Prostate gland (tissue), 2 donors: ENCODE results near the gene NEURL1B. TPM values are rescaled to one million over a fixed set of nuclear protein-coding genes. Genes with fewer than 3 reads are reported as not detected.
A peak's percentile ranks its signal among the peaks of the same experiment; 100 is the strongest.

ENCODE experiments used
- DNase-seq: peaks from one replicate; pipeline ENCODE4 v3.0.0-alpha.2; 2019; ENCODE audit warnings: low spot score
- H3K27ac ChIP-seq, 2 donors: fragments of 200-600 bp; sonication (generic); 2 replicates each; pipeline ENCODE4 v1.5.1; 2017 to 2019
- H3K27me3 ChIP-seq: fragments of 200-600 bp; sonication (generic); replicated peaks from 2 replicates; pipeline ENCODE4 v1.5.1; 2019; ENCODE audit not compliant: insufficient read depth
- H3K36me3 ChIP-seq, 2 donors: fragments of 200-600 bp; sonication (generic); 1 replicate in 1 of 2; 2 replicates in 1 of 2; pipeline versions ENCODE4 v1.5.1 to v1.8.1; 2017 to 2019
- H3K4me1 ChIP-seq: fragments of 200-600 bp; sonication (generic); replicated peaks from 2 replicates; pipeline ENCODE4 v1.5.1; 2019
- H3K4me3 ChIP-seq, 2 donors: fragments of 200-600 bp; sonication (generic); 2 replicates each; pipeline ENCODE4 v1.5.1; 2017 to 2019
- H3K9me3 ChIP-seq: fragments of 200-600 bp; sonication (generic); 2 replicates; pipeline ENCODE4 v1.5.1; 2017
- CTCF ChIP-seq, 4 experiments: fragments of 200-600 bp in 2 of 4; fragments of 450-650 bp in 2 of 4; sonication (generic) in 2 of 4; IDR thresholded peaks; 1 replicate in 3 of 4; 2 replicates in 1 of 4; pipeline ENCODE4 v1.5.1; 2016 to 2019; ENCODE audit warnings: antibody characterized with exemption in 4 of 4, mild to moderate bottlenecking in 2 of 4, moderate library complexity in 2 of 4
- POLR2A ChIP-seq: fragments of 450-650 bp; IDR thresholded peaks from one replicate; pipeline ENCODE4 v1.6.1; 2016; ENCODE audit warnings: antibody characterized with exemption, mild to moderate bottlenecking
- POLR2AphosphoS5 ChIP-seq: sonication (generic); formaldehyde crosslinking; IDR thresholded peaks from one replicate; pipeline ENCODE4 v1.6.1; 2017; ENCODE audit warnings: antibody characterized with exemption
- WGBS: methylation state at CpG from one replicate; pipeline ENCODE4 v1.1.5; 2018; 5-methylcytosine and 5-hydroxymethylcytosine counted together
- intact Hi-C: fragments of 100-400 bp; cut with DNase I; formaldehyde crosslinking; loops from one replicate; pipeline ENCODE4 v1.14.2; 2022
- total RNA-seq, 2 donors: library from RNA; depleted of rRNA; stranded (reverse); fragments of >200 nt; gene quantifications; one replicate each; pipeline ENCODE4 v1.1.0, GENCODE V29; 2016

NEURL1B gene
- total RNA-seq, 2 donors from 2014 or later = 23.9 to 39.9 TPM

- Histone ChIP-seq H3K27ac (no peak overlapping the region), H3K36me3 (no peaks in the 10 kb centered on the region), H3K4me3 (no peak overlapping the region), H3K9me3 (no peaks in the 10 kb centered on the region), H3K4me1 (no peaks in the 10 kb centered on the region), H3K27me3 (no peaks in the 10 kb centered on the region)
- DNase-seq = no peak
- WGBS = 81% methylated on average over 4 of the region's 4 CpGs
- TF ChIP-seq POLR2AphosphoS5 (no peak), CTCF (IDR thresholded peaks at IDR 0.05) (no peak), POLR2A (no peak)
- intact Hi-C loops = loop anchor here (10.0 kb wide), 1 partner anchor 566 kb away; no protein-coding TSS in a partner anchor
These were observed 78.1 kb downstream of the NEURL1B start for GRCh38 chr5:172719211-172719610.

GRCh38 chr5:172720655-172721054, 79.6 kb downstream of the NEURL1B start:
- intact Hi-C loops = no loop called here
- H3K4me1 ChIP-seq = peaks cover 3% of the 10 kb centered on the region
- H3K36me3 ChIP-seq = no peaks in the 10 kb centered on the region
- no peak for DNase-seq
- H3K9me3 ChIP-seq = no peaks in the 10 kb centered on the region
- no peak overlapping the region for H3K4me3 ChIP-seq
- no peak overlapping the region for H3K27ac ChIP-seq
- TF ChIP-seq POLR2AphosphoS5 = no peak
- TF ChIP-seq CTCF (IDR thresholded peaks at IDR 0.05) = no peak
- TF ChIP-seq POLR2A = no peak
- 78% methylated on average over 5 of the region's 5 CpGs for WGBS
- H3K27me3 ChIP-seq = no peaks in the 10 kb centered on the region

- Histone ChIP-seq H3K4me3 (no peak overlapping the region), H3K36me3 (no peaks in the 10 kb centered on the region), H3K4me1 (peaks cover 3% of the 10 kb centered on the region), H3K27ac (no peak overlapping the region), H3K27me3 (no peaks in the 10 kb centered on the region), H3K9me3 (no peaks in the 10 kb centered on the region)
- TF ChIP-seq CTCF (IDR thresholded peaks at IDR 0.05) (no peak), POLR2AphosphoS5 (peak; percentile 67), POLR2A (no peak)
- no peak for DNase-seq
- WGBS = 37% methylated on average over 17 of the region's 17 CpGs
- intact Hi-C loops = no loop called here
These were observed 80.6 kb downstream of the NEURL1B start for GRCh38 chr5:172721455-172722326.

- intact Hi-C loops = no loop called here
- Histone ChIP-seq H3K36me3 (no peaks in the 10 kb centered on the region), H3K4me3 (no peak overlapping the region), H3K27me3 (no peaks in the 10 kb centered on the region), H3K9me3 (no peaks in the 10 kb centered on the region), H3K4me1 (peaks cover 3% of the 10 kb centered on the region), H3K27ac (no peak overlapping the region)
- no peak for TF ChIP-seq POLR2A
- DNase-seq = no peak
- 38% methylated on average over 12 of the region's 12 CpGs for WGBS
These were observed 81.3 kb downstream of the NEURL1B start for GRCh38 chr5:172722327-172722815.

DNA sequence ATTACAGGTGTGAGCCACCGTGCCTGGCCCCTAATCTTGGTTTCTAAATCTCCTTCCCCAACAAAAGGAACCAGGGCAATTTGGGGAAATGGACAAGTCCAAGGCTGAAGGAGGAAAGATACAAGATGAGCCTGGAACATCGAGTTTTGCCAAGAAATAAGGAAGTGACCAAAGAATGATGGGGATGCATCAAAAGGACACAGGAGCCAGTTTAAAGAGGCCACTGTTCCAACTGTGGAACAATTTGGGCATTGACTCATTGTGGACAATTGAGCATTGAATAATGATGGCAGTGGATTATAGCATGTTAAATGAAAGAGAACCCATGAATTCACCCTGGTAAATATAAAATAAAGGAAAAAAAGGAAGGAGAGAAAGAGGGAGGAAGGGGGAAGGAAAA, 82.4 kb downstream of the NEURL1B start:
- peaks cover 3% of the 10 kb centered on the region for H3K4me1 ChIP-seq
- no peaks in the 10 kb centered on the region for H3K9me3 ChIP-seq
- H3K36me3 ChIP-seq = no peaks in the 10 kb centered on the region
- intact Hi-C loops = no loop called here
- no peak overlapping the region for H3K4me3 ChIP-seq
- DNase-seq = no peak
- no peak for TF ChIP-seq CTCF (IDR thresholded peaks at IDR 0.05)
- TF ChIP-seq POLR2AphosphoS5 = no peak
- no peak for TF ChIP-seq POLR2A
- no peak overlapping the region for H3K27ac ChIP-seq
- no peaks in the 10 kb centered on the region for H3K27me3 ChIP-seq
- 57% methylated on average over 2 of the region's 2 CpGs for WGBS
